SH-SY5Y (cell line): Measurements from ENCODE around the gene L3MBTL3.

Experiments
- GATA2 ChIP-seq: IDR thresholded peaks from 2 replicates; pipeline ENCODE4 v1.6.1; 2011; ENCODE audit warnings: mild to moderate bottlenecking, low read depth, low read length
- GATA3 ChIP-seq: IDR thresholded peaks from 2 replicates; pipeline ENCODE4 v1.6.1; 2011; ENCODE audit warnings: low read depth, mild to moderate bottlenecking, low read length, moderate library complexity

DNA sequence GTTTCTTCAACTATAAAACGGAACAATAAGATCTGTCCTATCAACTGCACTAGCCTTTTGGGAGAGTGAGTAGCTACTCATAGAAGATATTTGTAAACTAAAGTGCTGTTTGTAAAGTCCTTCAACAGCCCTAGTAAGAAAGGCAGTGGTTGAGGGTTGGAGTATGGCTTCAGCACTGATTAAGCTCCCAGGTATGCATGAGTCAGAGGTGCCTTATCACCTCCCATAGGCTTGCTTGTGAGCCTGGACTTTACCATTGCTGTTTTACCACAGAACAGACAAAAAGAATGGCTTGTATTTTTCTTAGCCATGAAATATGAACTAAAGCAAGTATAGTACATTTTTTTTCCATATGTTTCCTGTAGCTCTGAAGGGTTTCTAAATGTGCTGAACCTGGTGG, 160.3 kb downstream of the L3MBTL3 start:
- no peak for TF ChIP-seq GATA3
- no peak for TF ChIP-seq GATA2
